HG03064 (cell line): Measurements from ENCODE around the gene ARMH2.

Experiments
- ATAC-seq: cut with Tn5 transposase; IDR thresholded peaks from one replicate; pipeline ENCODE4 v1.9.1; 2021; ENCODE audit warnings: low read depth; ENCODE audit not compliant: unreplicated experiment

Gene ARMH2

DNA sequence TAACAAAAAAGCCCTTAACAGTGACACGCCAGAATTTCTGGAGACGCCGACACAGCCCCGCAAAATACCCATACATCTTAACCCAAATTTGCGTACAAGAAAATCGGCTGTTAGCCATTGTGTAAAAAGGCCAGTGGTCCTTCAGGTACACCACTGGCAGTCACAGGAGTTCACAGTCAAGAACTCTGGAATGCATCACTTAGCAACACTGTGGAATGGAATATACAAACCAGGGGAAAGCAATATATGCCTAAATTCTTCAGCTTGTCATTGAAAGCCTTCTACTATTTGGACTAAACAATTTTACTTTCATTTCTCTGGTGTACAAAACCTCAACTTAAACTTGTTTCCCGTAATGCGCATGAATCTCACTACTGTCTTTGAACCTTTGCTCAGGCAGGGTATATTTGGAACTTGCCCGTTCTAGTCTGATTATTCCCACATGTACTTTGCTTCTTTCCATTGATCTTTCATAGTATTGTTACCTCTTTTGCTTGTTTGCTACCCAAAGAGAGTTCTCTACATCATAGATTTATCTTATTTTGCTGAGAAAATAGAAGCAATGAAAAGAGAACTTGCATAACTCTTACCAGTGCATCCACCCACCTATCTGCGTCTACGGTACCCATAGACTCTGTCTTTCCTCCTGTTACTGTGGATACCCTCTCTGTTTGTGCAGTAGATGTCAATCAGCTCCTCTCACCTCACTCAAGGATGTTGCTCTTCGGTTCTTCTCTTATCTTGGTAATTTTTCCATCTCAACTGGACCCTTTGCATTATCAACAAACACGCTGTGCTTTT lies at the start of gene ARMH2:
Gene ARMH2 (minus strand): TSS at position 178 of the 801 bp plus-strand sequence. CDS start 60 bp downstream, at position 118.
- ATAC-seq = no peak

GRCh38 chr6:24848461-24848860 lies 49.7 kb upstream of the ARMH2 start:
- ATAC-seq = no peak

DNA sequence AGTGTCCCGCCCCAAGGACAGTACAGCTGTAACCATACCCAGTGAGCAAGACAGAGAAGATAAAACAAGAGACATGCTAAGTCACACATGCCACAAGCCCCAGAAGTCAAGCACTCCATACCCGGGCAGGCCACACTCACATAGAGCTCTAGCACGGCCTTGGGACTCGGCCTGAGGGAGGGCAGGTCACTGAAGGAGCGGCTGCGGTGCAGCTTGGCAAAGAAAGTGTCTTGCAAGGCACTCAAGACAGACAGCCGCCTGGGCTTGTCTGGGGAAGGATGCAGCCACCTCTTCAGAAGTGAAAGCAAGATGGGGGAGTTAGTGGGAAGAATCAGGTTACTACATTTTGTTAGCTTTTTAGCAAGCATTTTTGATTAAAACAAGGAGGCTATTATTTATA lies 48.7 kb upstream of the ARMH2 start:
- ATAC-seq = no peak

DNA sequence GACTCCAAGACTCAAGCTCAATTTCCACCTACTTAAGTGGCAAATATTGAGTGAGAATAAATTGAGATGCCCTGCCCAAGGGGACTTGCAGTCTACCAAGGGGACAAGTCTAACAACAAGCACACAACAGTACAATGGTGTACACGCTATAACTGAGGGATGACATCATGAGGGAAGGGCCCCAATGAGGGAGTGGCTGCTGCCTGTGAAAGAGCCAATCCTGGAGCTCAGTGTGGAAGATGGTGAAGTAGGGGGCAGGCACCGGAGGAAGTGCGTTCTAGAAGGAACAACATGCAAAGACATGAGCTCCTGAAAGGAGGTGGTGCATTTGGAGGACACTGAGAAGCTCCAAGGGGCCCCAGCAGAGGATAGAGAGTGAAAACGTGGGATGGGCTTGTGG lies 46.9 kb upstream of the ARMH2 start:
- no peak for ATAC-seq

GRCh38 chr6:24844903-24845302 lies 46.2 kb upstream of the ARMH2 start:
- no peak for ATAC-seq

- no peak for ATAC-seq
These were observed 45.3 kb upstream of the ARMH2 start for GRCh38 chr6:24844061-24844460.

GRCh38 chr6:24840187-24840586 lies 41.5 kb upstream of the ARMH2 start:
- no peak for ATAC-seq

- no peak for ATAC-seq
These were observed 40.3 kb upstream of the ARMH2 start for GRCh38 chr6:24838994-24839393.

- no peak for ATAC-seq
These were observed 39.4 kb upstream of the ARMH2 start for GRCh38 chr6:24838081-24838480.

DNA sequence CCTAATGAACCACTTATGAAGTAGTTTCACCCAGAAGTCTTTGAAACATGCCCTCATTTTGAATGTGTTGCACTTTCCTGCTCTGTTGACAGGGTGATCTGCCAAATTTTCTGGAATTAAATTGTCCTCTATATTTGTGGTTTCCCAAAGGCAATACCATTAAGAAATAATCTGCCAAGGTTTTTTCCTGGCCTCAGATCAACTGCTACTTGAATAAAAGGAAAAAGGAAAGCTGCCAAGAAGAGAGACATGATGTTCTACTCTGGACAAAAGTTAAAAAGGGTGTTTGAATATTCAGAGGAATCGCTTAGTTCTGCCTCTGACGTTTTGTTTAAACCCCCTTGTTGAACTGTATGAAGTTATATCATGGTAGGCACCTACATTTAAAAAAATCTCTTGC lies 37.4 kb upstream of the ARMH2 start:
- no peak for ATAC-seq

- ATAC-seq = no peak
These were observed 35.1 kb upstream of the ARMH2 start for GRCh38 chr6:24833711-24834386.

- ATAC-seq = no peak
These were observed 34.1 kb upstream of the ARMH2 start for GRCh38 chr6:24832794-24833193.

DNA sequence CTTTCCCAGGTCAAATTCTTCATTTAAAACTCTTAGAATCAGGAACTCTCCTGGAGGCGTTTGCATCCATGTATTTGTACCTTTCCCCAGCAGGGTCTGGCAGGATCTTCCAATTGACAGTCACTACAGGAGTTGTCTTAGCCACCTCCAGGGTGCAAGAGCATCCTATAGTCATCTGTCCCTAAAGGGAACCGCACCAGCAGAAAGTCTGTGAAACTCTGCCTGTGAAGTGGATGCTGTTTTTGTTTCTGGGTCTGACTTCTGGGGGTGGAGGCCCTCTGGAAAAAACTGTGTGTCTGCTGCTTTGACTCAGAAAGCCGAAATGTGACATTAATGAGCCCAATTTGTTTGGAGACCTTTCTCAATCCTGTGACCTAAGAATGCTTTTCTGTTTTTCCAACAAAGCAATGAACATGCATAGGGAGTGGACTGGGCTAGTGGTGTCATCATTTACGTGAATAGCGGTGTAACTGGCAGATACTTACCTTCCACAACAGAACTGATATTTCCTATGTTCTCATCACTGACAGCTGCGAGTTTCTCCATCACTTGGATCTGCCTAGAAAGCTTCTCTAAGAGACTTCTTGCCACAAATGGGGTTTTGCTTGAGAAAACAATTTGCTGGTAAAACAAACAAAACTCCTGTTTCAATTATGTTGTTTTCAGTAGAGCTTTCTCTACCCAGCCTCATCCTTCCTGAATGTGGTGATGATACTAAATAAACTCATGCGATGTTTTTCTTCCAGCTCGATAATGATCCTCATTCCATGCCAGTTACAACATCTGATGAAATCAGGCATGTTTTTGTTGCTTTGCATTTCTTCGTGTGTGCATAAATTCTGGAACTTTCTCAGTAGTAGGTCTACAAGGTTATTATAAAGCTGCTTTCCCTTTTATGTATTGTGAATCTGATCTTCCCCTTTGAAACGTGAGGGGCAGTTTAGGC lies 33.3 kb upstream of the ARMH2 start:
- no peak for ATAC-seq

- no peak for ATAC-seq
These were observed 30.9 kb upstream of the ARMH2 start for GRCh38 chr6:24829657-24830056.

- no peak for ATAC-seq
These were observed 29.3 kb upstream of the ARMH2 start for GRCh38 chr6:24827970-24828369.

DNA sequence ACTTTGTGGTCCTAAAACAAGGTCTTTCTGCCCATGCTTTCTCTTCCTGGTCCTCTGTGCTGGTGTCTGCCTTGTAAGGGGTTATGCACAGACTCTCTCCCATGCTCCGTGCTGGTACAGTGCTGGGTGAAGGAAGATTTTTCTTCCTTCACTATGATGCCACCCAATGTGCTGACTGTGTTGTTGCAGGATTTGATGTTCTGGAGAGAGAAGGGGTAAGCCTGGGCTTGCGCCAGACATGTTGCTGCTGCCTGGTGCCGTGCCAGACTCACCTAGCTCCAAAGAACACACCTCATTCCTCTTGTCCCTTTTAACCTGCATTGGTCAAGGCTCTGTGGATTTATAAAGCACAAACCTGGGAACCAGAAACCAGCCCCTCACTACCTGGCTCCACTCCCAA lies 28.4 kb upstream of the ARMH2 start:
- ATAC-seq = no peak

GRCh38 chr6:24825130-24825630 lies 26.5 kb upstream of the ARMH2 start:
- ATAC-seq = no peak

DNA sequence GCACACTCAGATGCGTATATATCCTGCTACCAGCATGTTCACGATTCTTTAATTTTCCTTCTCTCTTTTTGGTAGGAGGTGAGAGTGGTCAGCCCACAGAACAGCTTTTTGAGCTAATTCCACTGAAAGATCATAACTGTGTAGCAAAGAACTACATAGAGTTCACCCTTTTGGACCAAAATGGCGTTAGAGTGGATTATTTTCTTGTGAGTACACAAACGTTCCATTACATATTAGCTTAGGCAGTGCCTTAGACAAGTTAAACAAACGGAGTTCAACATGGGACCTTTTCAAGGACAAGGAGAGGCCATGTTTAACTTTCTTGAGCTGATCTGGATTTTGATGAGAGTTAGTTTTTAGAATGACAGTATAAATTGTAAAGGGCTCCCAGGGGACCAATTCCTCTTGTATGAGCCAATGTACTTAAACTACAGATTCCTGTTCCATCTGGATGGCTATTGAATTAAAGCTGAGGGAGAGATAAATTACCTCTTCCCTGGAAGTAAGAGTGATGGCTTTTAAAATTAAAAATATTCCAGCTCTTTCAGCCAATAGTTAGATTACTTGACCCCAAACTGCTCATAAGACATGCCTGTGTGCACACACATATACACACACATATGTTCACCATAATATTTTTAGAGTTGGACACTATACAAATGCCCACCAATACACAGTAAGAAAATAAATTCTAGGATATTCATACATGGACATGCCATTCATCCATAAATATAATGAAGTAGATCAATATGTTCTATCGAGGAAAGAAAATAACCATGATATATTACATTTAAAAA lies 25.6 kb upstream of the ARMH2 start:
- ATAC-seq = no peak

- ATAC-seq = no peak
These were observed 24.5 kb upstream of the ARMH2 start for GRCh38 chr6:24823185-24823584.

- no peak for ATAC-seq
These were observed 24.0 kb upstream of the ARMH2 start for GRCh38 chr6:24822696-24823095.
